Pancreas (tissue), 10 donors: ENCODE data around the gene IMMP2L. TPM values are rescaled to one million over a fixed set of nuclear protein-coding genes. Genes with fewer than 3 reads are reported as not detected.

Experiments
- ATAC-seq, 4 donors: fragments of 200-7000 bp; cut with Tn5 transposase; one replicate each; pipeline versions ENCODE4 v1.8.0 to v1.9.1; 2020; ENCODE audit warnings: mild to moderate bottlenecking in 4 of 4, moderate library complexity in 4 of 4
- DNase-seq, 6 donors: peaks; one replicate each; pipeline ENCODE4 v3.0.0-alpha.2; 2020
- FAIRE-seq: peaks from 2 replicates; lab custom pipeline; 2012; peaks lifted over from hg19 to GRCh38; lab: Jason Lieb, UNC
- H3K27ac ChIP-seq, 4 donors: fragments of 200-600 bp; sonication (generic); 1 replicate in 3 of 4; 2 replicates in 1 of 4; pipeline versions ENCODE4 v1.5.0 to v1.8.0; 2020
- H3K27me3 ChIP-seq, 4 donors: fragments of 200-600 bp; one replicate each; pipeline ENCODE4 v1.8.0; 2021
- H3K36me3 ChIP-seq, 3 donors: fragments of 200-600 bp; sonication (generic) in 1 of 3; one replicate each; pipeline versions ENCODE4 v1.5.0 to v1.8.0; 2020 to 2021
- H3K4me1 ChIP-seq, 3 donors: fragments of 200-600 bp; one replicate each; pipeline ENCODE4 v1.8.0; 2021
- H3K4me3 ChIP-seq, 4 donors: fragments of 200-600 bp; sonication (generic) in 2 of 4; one replicate each; pipeline versions ENCODE4 v1.5.0 to v1.8.0; 2020 to 2021
- H3K9me3 ChIP-seq, 4 donors: fragments of 200-600 bp; one replicate each; pipeline ENCODE4 v1.8.0; 2021
- WGBS, 2 donors: extraction: QIAGEN DNeasy Blood & Tissue Kit; methylation state at CpG; one replicate each; pipeline ENCODE4 v1.1.7; 2013; 5-methylcytosine and 5-hydroxymethylcytosine counted together
- intact Hi-C, 3 donors: fragments of 100-400 bp; cut with DNase I; formaldehyde crosslinking; loops; one replicate each; pipeline versions ENCODE4 v1.11.1 to v1.14.2; 2022
- polyA plus RNA-seq, 2 donors: library from polyadenylated mRNA; stranded (reverse); fragments of 200-250 nt; gene quantifications; one replicate each; pipeline ENCODE4 v1.2.3, GENCODE V29; 2013
- total RNA-seq, 6 donors: library from RNA; stranded (reverse); fragmentation: NEBNext Ultra II Directional in 4 of 6; extraction: Animal tissue kit (Norgen Biotek cat#: 25700) in 4 of 6; gene quantifications; one replicate each; pipeline versions ENCODE4 v1.2.1 to v1.2.4, GENCODE V29; 2021 to 2023
- TF ChIP-seq, protein P1 (sequence below), 4 donors: fragments of 200-600 bp; sonication (generic) in 3 of 4; IDR thresholded peaks; one replicate each; pipeline versions ENCODE4 v1.5.0 to v1.8.0; 2021; ENCODE audit warnings: antibody characterized with exemption in 4 of 4
- donor health status: healthy with polysubstance abuse.
- donor health status: DM: no; HTN: no; CAD: no; lungs with moderate emphysema.
- donor health status: DM: no; HTN: no; CAD: no.
- donor health status: control.
- donor health status: control.
- donor health status: Bipolar disorder and iron deficiency.
- donor health status: DM: yes; HTN: yes; CAD: no.
- donor health status: DM: no; HTN: no; CAD: no.
- donor health status: DM: no; HTN: no; CAD: no.
- donor health status: DM: yes; HTN: yes; CAD: no.

Gene IMMP2L
- total and polyA plus RNA-seq, 8 donors, result 7.3 to 30.0 (median 12.9) TPM

DNA sequence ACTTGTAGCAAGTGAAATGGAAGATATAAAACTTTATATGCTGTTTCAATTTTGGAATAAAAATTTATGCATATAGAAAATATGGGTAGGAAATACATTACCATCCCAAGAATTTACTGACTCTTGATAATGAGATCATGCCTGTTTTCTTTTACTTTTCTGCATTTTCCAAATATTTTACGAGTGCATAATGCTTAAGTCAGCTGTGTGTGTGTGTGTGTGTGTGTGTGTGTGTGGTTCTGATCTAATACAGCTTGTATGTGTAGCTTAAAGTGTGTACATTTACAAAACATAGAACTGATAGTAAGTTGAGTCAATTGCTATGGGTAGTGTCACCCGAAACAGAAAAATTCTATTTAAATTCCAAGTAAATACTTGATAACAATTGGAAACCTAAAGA is 787.2 kb downstream of the IMMP2L start:
- Histone ChIP-seq H3K36me3 (no peaks in the 10 kb centered on the region), H3K27ac (no peak overlapping the region), H3K27me3 (no peaks in the 10 kb centered on the region), H3K9me3 (no peaks in the 10 kb centered on the region), H3K4me3 (no peak overlapping the region), H3K4me1 (no peaks in the 10 kb centered on the region)
- FAIRE-seq, result no peak
- DNase-seq, result no peak
- TF ChIP-seq, protein P1, sequence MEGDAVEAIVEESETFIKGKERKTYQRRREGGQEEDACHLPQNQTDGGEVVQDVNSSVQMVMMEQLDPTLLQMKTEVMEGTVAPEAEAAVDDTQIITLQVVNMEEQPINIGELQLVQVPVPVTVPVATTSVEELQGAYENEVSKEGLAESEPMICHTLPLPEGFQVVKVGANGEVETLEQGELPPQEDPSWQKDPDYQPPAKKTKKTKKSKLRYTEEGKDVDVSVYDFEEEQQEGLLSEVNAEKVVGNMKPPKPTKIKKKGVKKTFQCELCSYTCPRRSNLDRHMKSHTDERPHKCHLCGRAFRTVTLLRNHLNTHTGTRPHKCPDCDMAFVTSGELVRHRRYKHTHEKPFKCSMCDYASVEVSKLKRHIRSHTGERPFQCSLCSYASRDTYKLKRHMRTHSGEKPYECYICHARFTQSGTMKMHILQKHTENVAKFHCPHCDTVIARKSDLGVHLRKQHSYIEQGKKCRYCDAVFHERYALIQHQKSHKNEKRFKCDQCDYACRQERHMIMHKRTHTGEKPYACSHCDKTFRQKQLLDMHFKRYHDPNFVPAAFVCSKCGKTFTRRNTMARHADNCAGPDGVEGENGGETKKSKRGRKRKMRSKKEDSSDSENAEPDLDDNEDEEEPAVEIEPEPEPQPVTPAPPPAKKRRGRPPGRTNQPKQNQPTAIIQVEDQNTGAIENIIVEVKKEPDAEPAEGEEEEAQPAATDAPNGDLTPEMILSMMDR (IDR thresholded peaks at IDR 0.05), result no peak
- ATAC-seq, result no peak
- WGBS, 2 donors, result 83 to 95% methylated on average over 2 of the region's 2 CpGs
- intact Hi-C loops, result no loop called here

DNA sequence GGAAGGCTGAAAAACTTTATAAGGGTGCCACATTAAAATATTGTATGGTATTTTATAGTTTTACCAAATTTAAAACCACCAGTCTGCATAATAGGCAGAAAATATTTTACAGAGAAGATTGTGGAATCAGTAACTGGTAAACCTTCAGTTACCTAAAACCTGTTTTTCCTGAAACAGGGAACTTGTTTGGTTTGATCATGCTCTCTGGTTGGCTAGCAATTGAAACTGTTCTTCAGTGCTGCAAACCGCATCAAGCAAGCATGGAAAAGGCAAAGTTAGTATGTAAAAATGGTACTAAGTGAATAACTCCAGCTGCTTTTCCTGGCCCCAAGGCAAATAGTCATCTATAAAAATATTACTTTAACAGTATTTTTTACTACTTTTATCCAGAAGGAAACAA is 788.2 kb downstream of the IMMP2L start:
- TF ChIP-seq, protein P1 (IDR thresholded peaks at IDR 0.05), result no peak

DNA sequence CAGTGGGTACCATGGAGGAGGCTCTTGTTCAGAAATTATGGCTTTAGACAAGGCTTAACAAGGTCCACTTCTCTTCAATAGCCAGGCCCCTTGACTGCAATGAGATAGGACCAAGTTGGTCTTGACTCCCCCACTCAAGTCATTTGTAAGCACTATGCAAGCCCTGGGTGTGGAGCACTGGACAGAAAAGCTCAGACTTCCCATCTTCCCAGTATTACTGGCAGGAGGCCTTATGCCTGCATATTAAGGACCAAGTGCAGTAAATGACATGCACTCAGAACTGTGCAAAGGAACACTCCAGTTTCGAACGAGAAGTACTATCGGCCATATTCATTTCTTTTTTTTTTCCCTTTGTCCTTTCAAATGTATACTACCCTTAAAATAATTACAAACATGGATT is 789.7 kb downstream of the IMMP2L start:
- no peak for ATAC-seq
- no peak for DNase-seq
- Histone ChIP-seq H3K36me3 (no peaks in the 10 kb centered on the region), H3K27me3 (no peaks in the 10 kb centered on the region), H3K4me1 (peaks cover 0 to 4% (median 0%) of the 10 kb centered on the region in 3 donors), H3K4me3 (no peak overlapping the region), H3K9me3 (no peaks in the 10 kb centered on the region), H3K27ac (no peak overlapping the region)
- TF ChIP-seq, protein P1 (IDR thresholded peaks at IDR 0.05), result no peak
- 96% methylated on average over 3 of the region's 3 CpGs for WGBS, 2 donors
- intact Hi-C loops, result no loop called here
- FAIRE-seq, result no peak

More for the DNA sequence above, 788.2 kb downstream of the IMMP2L start:
- FAIRE-seq (no peak), ATAC-seq (peak in 2 of 4 donors; percentile 51 to 55), DNase-seq (no peak)
- Histone ChIP-seq H3K36me3 (no peaks in the 10 kb centered on the region), H3K27ac (no peak overlapping the region), H3K4me1 (no peaks in the 10 kb centered on the region), H3K4me3 (no peak overlapping the region), H3K27me3 (no peaks in the 10 kb centered on the region), H3K9me3 (no peaks in the 10 kb centered on the region)
- intact Hi-C loops, result no loop called here
- WGBS, 2 donors, result 34 to 50% methylated on average over 1 of the region's 1 CpG

DNA sequence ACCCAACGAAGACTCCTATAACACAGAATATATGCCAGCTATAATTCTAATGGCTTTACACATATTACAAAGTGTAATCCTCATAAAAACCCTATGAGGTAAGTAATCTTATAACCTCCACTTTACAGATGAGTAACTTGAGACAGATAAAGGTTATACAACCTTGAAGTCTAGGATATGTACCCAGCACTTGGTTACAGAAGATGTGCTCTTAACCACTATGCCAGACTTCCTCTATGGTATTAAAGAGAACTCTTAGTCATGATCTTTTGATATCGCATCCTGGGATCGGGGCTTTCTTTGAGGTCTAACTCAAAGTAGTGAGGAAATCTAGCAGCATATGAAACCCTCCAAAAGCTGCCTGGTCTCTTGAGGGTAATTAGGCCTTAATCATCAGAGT is 790.6 kb downstream of the IMMP2L start:
- H3K27ac ChIP-seq, result no peak overlapping the region
- 96 to 98% methylated on average over 3 of the region's 3 CpGs for WGBS, 2 donors
- ATAC-seq (no peak), DNase-seq (no peak), FAIRE-seq (no peak)
- H3K27me3 ChIP-seq, result no peaks in the 10 kb centered on the region
- peaks cover 0 to 4% (median 0%) of the 10 kb centered on the region in 3 donors for H3K4me1 ChIP-seq
- no peak overlapping the region for H3K4me3 ChIP-seq
- H3K36me3 ChIP-seq, result no peaks in the 10 kb centered on the region
- intact Hi-C loops, result no loop called here
- TF ChIP-seq, protein P1 (IDR thresholded peaks at IDR 0.05), result no peak
- H3K9me3 ChIP-seq, result no peaks in the 10 kb centered on the region

DNA sequence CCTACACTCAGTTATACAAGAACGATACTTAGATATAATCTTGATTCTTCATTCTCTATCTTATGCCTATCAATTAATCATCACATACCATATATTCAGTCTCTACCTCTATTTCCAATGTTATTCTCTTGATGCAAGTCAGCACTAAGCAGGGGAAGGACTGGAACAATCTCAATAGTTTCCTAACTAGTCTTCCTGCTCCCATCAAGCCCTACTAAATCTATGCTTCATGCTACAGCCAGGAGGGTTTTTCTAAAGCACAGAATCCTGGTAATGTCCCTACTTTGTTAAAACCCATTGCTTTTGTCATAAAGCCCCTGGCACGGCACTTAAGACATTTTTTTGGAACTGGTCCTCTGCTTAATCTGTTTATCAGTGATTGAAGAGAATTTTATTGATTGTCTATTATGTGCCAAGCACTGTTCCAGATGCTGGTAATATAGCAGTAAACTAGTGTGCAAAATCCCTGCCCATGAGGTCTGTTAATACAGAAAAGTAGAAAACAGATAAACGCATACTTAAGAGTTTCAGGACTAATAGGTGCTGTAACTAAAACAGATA is 794.7 kb downstream of the IMMP2L start:
- FAIRE-seq, result no peak
- no peaks in the 10 kb centered on the region for H3K36me3 ChIP-seq
- TF ChIP-seq, protein P1 (IDR thresholded peaks at IDR 0.05), result no peak
- no peaks in the 10 kb centered on the region for H3K27me3 ChIP-seq
- no peak for DNase-seq
- H3K27ac ChIP-seq, result no peak overlapping the region
- peaks cover 0 to 4% (median 0%) of the 10 kb centered on the region in 3 donors for H3K4me1 ChIP-seq
- H3K4me3 ChIP-seq, result no peak overlapping the region
- intact Hi-C loops, result no loop called here
- no peaks in the 10 kb centered on the region for H3K9me3 ChIP-seq
- WGBS, 2 donors, result 25 to 26% methylated on average over 3 of the region's 3 CpGs
- ATAC-seq, result peak; percentile 23 to 76 (median 60)
